Activated naive CD4-positive, alpha-beta T cell treated with anti-CD3 and anti-CD28 coated beads for 36 hours (primary cell): Measurements from ENCODE around the gene MEP1B. TPM values are rescaled to one million over a fixed set of nuclear protein-coding genes. Genes with fewer than 3 reads are reported as not detected.
"Not testable (repeated sequence)": the region's sequence is repeated elsewhere in the genome, so short reads cannot be mapped to it uniquely, and the experiment has no call there.

ENCODE experiments used
- CTCF ChIA-PET: fragments of 350-600 bp; sonication (Branson Sonifier 250); formaldehyde crosslinking; loops from one replicate; lab custom pipeline; 2021; ENCODE audit warnings: antibody characterized with exemption; lab: Charles Lee
- DNase-seq: peaks from one replicate; pipeline ENCODE4 v3.0.0-alpha.2; 2020
- H3K27ac Mint-ChIP-seq: one replicate; pipeline ENCODE4 v1.8.0; 2021; ENCODE audit warnings: mild to moderate bottlenecking, mixed read lengths
- H3K27me3 Mint-ChIP-seq: one replicate; pipeline ENCODE4 v1.8.0; 2021; ENCODE audit warnings: low read depth, mixed read lengths
- H3K36me3 Mint-ChIP-seq: one replicate; pipeline ENCODE4 v1.8.0; 2021; ENCODE audit warnings: low read depth, mixed read lengths
- H3K4me1 Mint-ChIP-seq: one replicate; pipeline ENCODE4 v1.8.0; 2021; ENCODE audit warnings: low read depth, mixed read lengths
- H3K4me3 Mint-ChIP-seq: one replicate; pipeline ENCODE4 v1.8.0; 2021; ENCODE audit warnings: mild to moderate bottlenecking, moderate library complexity, mixed read lengths
- H3K9me3 Mint-ChIP-seq: one replicate; pipeline ENCODE4 v1.8.0; 2021; ENCODE audit warnings: mixed read lengths
- intact Hi-C: fragments of 100-400 bp; cut with micrococcal nuclease; formaldehyde crosslinking; loops from one replicate; pipeline ENCODE4 v1.15.1; 2023
- total RNA-seq, 2 experiments: library from RNA; stranded (reverse); gene quantifications; one replicate each; pipeline ENCODE4 v1.2.3, GENCODE V29; 2021

The MEP1B gene
- total RNA-seq, 2 experiments from 2014 or later: not detected

- Mint-ChIP-seq H3K27ac (no peak overlapping the region), H3K27me3 (no peaks in the 10 kb centered on the region), H3K9me3 (no peaks in the 10 kb centered on the region), H3K36me3 (no peaks in the 10 kb centered on the region), H3K4me1 (no peaks in the 10 kb centered on the region), H3K4me3 (no peak overlapping the region)
- DNase-seq: no peak
- CTCF ChIA-PET: interaction anchor here (0.6 kb wide), 1 partner anchor 129 kb away, joined by 3 read pairs; no protein-coding TSS in a partner anchor
- intact Hi-C loops: no loop called here
Observed at GRCh38 chr18:32175265-32175664, 14.6 kb upstream of the MEP1B start.

GRCh38 chr18:32176745-32177144 lies 13.1 kb upstream of the MEP1B start:
- CTCF ChIA-PET, H3K27ac Mint-ChIP-seq, DNase-seq, H3K9me3 Mint-ChIP-seq, intact Hi-C loops, H3K36me3 Mint-ChIP-seq, H3K4me3 Mint-ChIP-seq, H3K4me1 Mint-ChIP-seq, H3K27me3 Mint-ChIP-seq: not testable (repeated sequence)

- intact Hi-C loops: no loop called here
- Mint-ChIP-seq H3K27ac (no peak overlapping the region), H3K27me3 (no peaks in the 10 kb centered on the region), H3K4me3 (no peak overlapping the region), H3K9me3 (no peaks in the 10 kb centered on the region), H3K4me1 (no peaks in the 10 kb centered on the region), H3K36me3 (no peaks in the 10 kb centered on the region)
- DNase-seq: no peak
- CTCF ChIA-PET: no interaction called here
Observed at GRCh38 chr18:32177530-32177929, 12.3 kb upstream of the MEP1B start.

- Mint-ChIP-seq H3K27me3 (peaks cover 10% of the 10 kb centered on the region), H3K9me3 (peaks cover 12% of the 10 kb centered on the region), H3K4me1 (no peaks in the 10 kb centered on the region), H3K36me3 (peaks cover 2% of the 10 kb centered on the region), H3K27ac (no peak overlapping the region), H3K4me3 (no peak overlapping the region)
- CTCF ChIA-PET: no interaction called here
- intact Hi-C loops: no loop called here
- no peak for DNase-seq
Observed at GRCh38 chr18:32183503-32183902, 6.3 kb upstream of the MEP1B start.

GRCh38 chr18:32190209-32190608 lies 370 bp downstream of the MEP1B start:
- intact Hi-C loops: no loop called here
- DNase-seq: no peak
- Mint-ChIP-seq H3K27me3 (peaks cover 10% of the 10 kb centered on the region), H3K36me3 (no peaks in the 10 kb centered on the region), H3K9me3 (no peaks in the 10 kb centered on the region), H3K4me1 (no peaks in the 10 kb centered on the region), H3K4me3 (no peak overlapping the region), H3K27ac (no peak overlapping the region)
- CTCF ChIA-PET: interaction anchor here (0.6 kb wide), 1 partner anchor 29 kb away, joined by 3 read pairs; no protein-coding TSS in a partner anchor

- H3K9me3 Mint-ChIP-seq: no peaks in the 10 kb centered on the region
- intact Hi-C loops: no loop called here
- H3K27ac Mint-ChIP-seq: no peak overlapping the region
Observed at GRCh38 chr18:32195881-32196815, 6.3 kb downstream of the MEP1B start.

GRCh38 chr18:32200766-32201165 lies 10.9 kb downstream of the MEP1B start:
- Mint-ChIP-seq H3K4me1 (no peaks in the 10 kb centered on the region), H3K36me3 (no peaks in the 10 kb centered on the region), H3K9me3 (no peaks in the 10 kb centered on the region), H3K27me3 (no peaks in the 10 kb centered on the region), H3K27ac (no peak overlapping the region), H3K4me3 (no peak overlapping the region)
- CTCF ChIA-PET: interaction anchor here (1.5 kb wide), 1 partner anchor 43 kb away, joined by 5 read pairs; no protein-coding TSS in a partner anchor
- no peak for DNase-seq
- intact Hi-C loops: no loop called here

More at GRCh38 chr18:32195881-32196815, 6.3 kb downstream of the MEP1B start:
- no peak overlapping the region for H3K4me3 Mint-ChIP-seq
- no peaks in the 10 kb centered on the region for H3K36me3 Mint-ChIP-seq
- no peaks in the 10 kb centered on the region for H3K27me3 Mint-ChIP-seq
- no peaks in the 10 kb centered on the region for H3K4me1 Mint-ChIP-seq
- no peak for DNase-seq
- CTCF ChIA-PET: no interaction called here

- Mint-ChIP-seq H3K36me3 (no peaks in the 10 kb centered on the region), H3K27me3 (no peaks in the 10 kb centered on the region), H3K27ac (no peak overlapping the region), H3K4me1 (no peaks in the 10 kb centered on the region), H3K9me3 (no peaks in the 10 kb centered on the region), H3K4me3 (no peak overlapping the region)
- CTCF ChIA-PET: no interaction called here
- no peak for DNase-seq
- intact Hi-C loops: no loop called here
Observed at GRCh38 chr18:32201948-32202672, 12.3 kb downstream of the MEP1B start.

- Mint-ChIP-seq H3K27ac (no peak overlapping the region), H3K27me3 (peaks cover 2% of the 10 kb centered on the region), H3K36me3 (no peaks in the 10 kb centered on the region), H3K9me3 (no peaks in the 10 kb centered on the region), H3K4me1 (no peaks in the 10 kb centered on the region), H3K4me3 (no peak overlapping the region)
- intact Hi-C loops: no loop called here
- no peak for DNase-seq
- CTCF ChIA-PET: no interaction called here
Observed at GRCh38 chr18:32208023-32208422, 18.2 kb downstream of the MEP1B start.

GRCh38 chr18:32208577-32208976 lies 18.7 kb downstream of the MEP1B start:
- intact Hi-C loops: no loop called here
- Mint-ChIP-seq H3K27me3 (peaks cover 2% of the 10 kb centered on the region), H3K36me3 (no peaks in the 10 kb centered on the region), H3K4me3 (no peak overlapping the region), H3K27ac (no peak overlapping the region), H3K9me3 (no peaks in the 10 kb centered on the region), H3K4me1 (no peaks in the 10 kb centered on the region)
- no peak for DNase-seq
- CTCF ChIA-PET: no interaction called here

GRCh38 chr18:32209685-32210445 lies 20.0 kb downstream of the MEP1B start:
- Mint-ChIP-seq H3K27ac (no peak overlapping the region), H3K27me3 (peaks cover 2% of the 10 kb centered on the region), H3K9me3 (no peaks in the 10 kb centered on the region), H3K4me3 (no peak overlapping the region), H3K4me1 (no peaks in the 10 kb centered on the region), H3K36me3 (no peaks in the 10 kb centered on the region)
- DNase-seq: no peak
- intact Hi-C loops: no loop called here
- CTCF ChIA-PET: interaction anchor here (0.6 to 1.1 kb wide), 4 partner anchors 52 to 225 kb away, joined by 3 to 5 read pairs (median 4); no protein-coding TSS in a partner anchor

- no peak overlapping the region for H3K27ac Mint-ChIP-seq
- H3K4me1 Mint-ChIP-seq: no peaks in the 10 kb centered on the region
- no peaks in the 10 kb centered on the region for H3K36me3 Mint-ChIP-seq
- H3K4me3 Mint-ChIP-seq: no peak overlapping the region
- no peaks in the 10 kb centered on the region for H3K9me3 Mint-ChIP-seq
- intact Hi-C loops: no loop called here
- peaks cover 2% of the 10 kb centered on the region for H3K27me3 Mint-ChIP-seq
- DNase-seq: no peak
- CTCF ChIA-PET: no interaction called here
Observed at GRCh38 chr18:32213693-32214092, 23.9 kb downstream of the MEP1B start.
